ENCODE measurements around the gene MICAL3.

DNA sequence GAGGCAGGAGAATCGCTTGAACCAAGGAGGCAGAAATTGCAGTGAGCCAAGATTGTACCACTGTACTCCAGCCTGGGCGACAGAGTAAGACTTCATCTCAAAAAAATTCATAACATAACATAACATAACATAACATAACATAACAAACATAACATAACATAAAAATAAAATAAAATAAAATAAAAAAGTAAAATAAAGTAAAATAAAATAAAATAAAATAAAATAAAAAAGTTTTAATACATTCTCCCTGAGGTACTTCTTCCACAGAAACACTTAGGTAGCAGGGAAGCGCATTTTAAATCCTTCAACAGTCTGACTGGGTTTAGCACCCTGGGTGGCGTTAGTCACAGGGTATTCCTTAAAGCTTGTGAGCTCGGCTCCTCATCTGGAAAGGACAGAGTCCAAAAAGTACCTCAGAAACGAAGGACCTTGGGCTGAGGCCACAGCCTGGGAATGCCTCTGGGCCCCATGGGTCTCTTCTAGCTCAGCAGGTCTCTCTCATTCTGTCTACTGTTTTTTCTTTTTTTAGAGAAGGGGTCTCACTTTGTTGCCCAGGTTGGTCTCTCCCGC is 41.7 kb downstream of the MICAL3 start:
- TF ChIP-seq POLR2AphosphoS5 (IDR thresholded peaks at IDR 0.05): no peak
- TF ChIP-seq, protein P1, sequence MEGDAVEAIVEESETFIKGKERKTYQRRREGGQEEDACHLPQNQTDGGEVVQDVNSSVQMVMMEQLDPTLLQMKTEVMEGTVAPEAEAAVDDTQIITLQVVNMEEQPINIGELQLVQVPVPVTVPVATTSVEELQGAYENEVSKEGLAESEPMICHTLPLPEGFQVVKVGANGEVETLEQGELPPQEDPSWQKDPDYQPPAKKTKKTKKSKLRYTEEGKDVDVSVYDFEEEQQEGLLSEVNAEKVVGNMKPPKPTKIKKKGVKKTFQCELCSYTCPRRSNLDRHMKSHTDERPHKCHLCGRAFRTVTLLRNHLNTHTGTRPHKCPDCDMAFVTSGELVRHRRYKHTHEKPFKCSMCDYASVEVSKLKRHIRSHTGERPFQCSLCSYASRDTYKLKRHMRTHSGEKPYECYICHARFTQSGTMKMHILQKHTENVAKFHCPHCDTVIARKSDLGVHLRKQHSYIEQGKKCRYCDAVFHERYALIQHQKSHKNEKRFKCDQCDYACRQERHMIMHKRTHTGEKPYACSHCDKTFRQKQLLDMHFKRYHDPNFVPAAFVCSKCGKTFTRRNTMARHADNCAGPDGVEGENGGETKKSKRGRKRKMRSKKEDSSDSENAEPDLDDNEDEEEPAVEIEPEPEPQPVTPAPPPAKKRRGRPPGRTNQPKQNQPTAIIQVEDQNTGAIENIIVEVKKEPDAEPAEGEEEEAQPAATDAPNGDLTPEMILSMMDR (IDR thresholded peaks at IDR 0.05): no peak

Data from suprapubic skin (tissue), 3 donors.